Hematopoietic multipotent progenitor cell treated with erythropoietin and hydrocortisone succinate and interleukin-3 and kit ligand, for 8 days (in vitro differentiated cells): ENCODE data around the gene ZNF329.

Experiments
- DNase-seq: peaks from one replicate; pipeline ENCODE4 v3.0.0-alpha.2; 2015

The ZNF329 gene

DNA sequence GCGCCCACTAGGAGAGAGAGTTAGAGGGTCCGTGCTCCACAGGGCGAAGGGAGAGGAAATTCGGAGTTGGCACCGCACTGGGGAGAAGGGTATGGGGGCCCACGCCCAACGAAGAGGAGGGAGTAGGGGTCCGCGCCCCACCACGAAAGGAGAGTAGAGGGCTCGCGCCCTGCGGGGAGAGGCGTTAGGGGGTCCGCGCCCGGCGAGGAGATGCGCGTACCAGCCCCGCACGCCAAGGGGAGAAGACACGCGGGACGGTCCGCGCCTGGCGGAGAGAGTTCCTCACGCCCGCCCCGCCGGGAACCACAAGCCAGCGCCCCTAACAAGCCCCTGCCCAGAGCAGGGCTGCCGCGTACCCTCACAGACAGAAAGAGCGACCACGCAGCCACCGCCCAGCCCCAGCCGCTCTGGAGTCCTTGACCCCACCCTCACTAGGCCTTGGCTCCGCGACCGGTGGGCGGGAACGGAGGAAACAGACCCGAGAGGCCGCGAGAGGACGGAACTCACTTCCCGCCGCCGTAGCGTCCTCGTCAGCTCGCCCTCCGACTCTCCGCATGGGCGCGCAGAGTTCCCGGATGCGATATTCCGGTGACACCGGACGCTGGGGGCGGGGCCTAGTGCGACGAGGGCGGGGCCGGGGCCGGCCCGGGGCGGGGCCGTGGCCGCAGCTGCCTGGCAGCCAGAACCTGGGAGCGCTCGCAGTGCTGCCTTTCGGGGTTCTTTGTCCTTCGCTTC lies 32.6 kb downstream of the ZNF329 start:
- DNase-seq: no peak

DNA sequence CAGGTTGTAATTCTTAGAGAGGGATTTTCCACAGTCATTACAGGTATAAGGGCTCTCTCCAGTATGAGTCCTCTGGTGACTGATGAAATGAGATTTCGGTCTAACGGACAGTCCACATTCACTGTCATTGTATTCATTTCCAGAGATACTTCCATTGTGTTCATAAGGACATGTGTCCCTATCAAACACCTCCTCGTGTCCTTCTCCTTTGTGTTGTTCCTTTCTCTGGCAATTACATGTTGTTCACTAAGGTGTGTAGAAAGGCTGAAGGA lies 42.1 kb downstream of the ZNF329 start:
- no peak for DNase-seq

DNA sequence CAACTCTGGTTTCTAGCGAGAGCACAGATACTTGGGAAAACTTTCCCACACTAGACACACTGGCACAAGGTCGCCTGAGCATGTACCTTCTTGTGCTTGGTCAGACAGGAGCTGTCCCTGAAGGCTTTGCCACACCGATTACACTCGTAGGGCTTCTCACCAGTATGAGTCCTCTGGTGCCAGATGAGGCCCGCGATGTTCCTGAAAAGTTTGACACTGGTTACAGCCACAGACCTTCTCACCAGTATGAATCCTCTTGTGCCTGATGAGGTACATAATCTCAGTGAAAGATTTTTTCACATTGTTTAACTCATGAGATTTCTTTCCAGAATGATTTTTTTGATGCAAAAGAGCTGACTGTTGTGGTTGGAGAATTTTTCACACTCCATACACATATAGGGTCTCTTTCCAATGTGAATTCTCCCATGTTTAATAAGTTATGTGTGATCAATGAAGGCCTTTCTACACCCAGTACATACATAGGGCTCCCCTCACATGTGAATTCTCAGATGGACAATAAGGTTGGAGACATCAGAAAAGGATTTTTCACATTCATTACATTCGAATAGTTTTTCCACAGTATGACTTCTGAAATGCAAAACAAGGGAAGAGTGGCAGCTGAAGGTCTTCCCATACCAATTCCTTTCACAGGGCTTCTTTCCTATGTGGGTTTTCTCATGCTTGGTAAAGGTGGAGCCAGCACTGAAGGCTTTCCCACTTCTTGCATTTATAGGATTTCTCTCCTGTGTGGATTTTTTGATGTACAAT lies 42.6 kb downstream of the ZNF329 start:
- DNase-seq: no peak

DNA sequence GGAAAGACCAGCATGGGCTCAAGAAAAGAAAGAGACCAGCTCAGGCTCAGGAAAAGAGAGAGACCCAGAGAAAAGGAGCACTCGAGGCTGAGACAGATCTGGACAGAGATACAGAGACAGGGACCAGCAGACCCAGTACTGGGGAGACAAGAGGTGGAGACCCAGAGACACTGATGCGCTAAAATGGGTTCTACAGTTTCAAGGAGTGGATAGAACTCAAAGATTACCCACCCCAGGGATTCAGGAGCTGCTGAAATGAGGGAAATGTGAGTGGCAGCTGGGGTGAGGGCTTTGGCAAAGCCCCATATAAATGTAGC lies 51.9 kb downstream of the ZNF329 start:
- no peak for DNase-seq

DNA sequence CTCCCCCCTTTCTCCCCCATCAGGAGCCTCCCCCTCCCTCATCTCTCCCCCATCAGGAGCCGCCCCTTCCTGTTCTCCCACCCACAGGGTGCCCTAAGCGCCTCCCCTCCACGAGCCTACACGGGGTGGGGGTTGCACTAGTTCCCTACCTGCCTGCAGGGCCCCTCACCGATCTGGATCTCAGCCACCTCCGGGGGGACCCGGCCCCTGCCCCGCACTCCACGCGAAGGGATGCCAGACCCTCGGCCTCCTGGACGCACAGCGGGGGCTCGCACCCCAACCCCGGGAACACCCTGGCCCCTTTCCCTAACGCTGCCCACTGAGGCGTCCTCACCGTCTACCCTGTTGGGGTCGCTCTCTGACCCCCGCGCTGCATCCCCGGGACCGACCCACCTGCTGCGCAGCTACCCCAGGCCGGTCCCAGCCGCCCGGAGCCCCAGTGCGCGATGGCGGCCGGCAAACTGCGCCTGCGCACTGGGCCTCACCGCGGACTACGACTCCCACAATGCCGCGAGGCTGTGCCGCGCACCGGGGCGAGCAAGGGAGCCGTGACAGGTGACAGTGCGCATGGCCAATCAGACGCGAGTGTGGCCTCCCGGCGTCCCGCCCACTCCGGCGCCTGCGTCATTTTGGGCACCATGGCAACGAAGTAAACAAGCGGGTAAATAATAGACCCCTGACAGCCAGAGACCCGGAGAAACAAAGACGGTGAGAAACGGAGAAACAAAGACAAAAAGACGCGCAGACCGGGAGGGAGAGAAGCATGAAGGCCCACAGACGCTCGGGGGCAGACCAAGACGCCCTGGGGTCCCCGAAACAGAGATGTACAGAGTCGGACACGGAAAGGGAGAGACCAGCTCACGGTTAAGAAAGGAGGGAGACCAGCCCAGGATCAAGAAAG lies 52.6 kb downstream of the ZNF329 start, which contains the start of gene ZSCAN18:
TSS of gene ZSCAN18 (minus strand) at position 451 of the 901 bp plus-strand sequence. CDS start 7,964 bp downstream, outside the sequence.
- DNase-seq: peak; percentile 92

DNA sequence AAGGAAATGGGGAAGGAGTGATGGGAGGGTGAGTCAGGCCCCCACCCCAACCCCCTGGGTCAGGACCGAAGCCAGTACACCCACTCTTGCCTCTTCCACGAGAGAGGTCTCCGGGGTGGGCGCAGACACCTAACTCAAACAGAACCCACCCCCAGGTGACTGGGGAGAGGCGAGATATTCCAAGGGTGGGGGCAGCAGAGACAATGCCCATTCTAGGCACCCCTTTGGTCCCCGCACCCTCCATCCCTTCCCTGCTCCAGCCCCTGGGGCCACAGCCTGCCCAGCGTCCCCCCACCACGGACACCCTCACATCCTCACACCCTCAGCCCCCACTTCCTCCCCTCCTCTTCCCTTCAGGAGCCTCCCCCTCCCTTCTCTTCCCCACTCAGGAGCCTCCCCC lies 53.2 kb downstream of the ZNF329 start:
- no peak for DNase-seq

DNA sequence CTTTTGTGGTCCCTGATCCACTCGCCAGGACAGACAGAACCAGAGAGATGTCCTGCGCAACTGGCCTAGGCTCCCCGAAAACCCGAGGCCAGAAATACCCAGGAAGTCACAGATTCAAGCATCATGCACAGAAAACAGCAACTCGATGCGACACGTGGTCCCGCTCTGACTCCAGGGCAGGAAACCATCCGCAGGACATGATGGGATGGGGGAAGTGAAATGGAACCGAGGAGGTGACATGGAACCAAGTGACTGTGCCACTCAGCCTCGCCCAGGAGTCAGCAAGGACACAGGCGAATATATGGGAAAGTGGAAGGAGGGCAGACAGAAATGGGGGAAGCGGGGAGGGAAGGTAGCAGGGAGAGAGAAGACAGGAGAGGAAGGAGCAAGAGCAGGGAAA lies 53.7 kb downstream of the ZNF329 start:
- DNase-seq: no peak

DNA sequence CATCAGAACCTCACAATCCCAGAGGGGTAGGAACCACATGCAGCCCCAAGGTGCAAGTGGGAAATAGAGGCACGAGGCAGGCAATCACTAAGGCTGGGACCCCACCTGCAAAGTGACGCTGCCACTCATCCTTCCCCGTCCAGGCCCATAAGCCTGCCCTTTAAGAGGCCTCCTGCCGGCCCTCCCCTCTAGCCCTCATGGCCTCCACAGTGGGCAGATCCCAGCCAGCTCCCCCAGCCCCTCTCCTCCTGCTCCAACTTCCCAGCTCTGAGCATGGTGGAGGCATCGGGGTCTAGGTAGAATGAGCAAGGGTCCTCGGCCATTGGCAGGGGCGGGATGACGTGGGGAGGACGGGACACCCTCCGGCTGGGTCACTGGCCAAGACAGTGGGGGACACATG lies 55.3 kb downstream of the ZNF329 start:
- no peak for DNase-seq

DNA sequence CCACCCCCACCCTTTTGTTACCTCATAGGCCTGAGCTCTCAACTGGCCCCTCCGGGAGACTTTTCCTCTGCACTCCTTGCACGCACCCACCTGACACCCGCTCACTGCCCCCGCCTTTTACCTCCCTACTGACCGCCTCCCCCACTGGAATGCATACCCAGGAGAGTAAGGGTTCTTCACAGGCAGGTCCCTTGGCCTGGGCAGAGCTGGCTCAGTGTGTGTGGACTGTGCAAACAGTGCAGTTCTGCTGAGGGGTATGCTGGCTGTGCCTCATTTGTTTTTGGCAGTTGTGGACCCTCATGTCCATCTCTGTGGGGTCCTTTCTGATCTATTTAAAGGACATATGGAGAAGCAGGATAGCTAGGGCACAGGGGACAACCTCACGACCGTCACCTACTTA lies 57.5 kb downstream of the ZNF329 start:
- no peak for DNase-seq

DNA sequence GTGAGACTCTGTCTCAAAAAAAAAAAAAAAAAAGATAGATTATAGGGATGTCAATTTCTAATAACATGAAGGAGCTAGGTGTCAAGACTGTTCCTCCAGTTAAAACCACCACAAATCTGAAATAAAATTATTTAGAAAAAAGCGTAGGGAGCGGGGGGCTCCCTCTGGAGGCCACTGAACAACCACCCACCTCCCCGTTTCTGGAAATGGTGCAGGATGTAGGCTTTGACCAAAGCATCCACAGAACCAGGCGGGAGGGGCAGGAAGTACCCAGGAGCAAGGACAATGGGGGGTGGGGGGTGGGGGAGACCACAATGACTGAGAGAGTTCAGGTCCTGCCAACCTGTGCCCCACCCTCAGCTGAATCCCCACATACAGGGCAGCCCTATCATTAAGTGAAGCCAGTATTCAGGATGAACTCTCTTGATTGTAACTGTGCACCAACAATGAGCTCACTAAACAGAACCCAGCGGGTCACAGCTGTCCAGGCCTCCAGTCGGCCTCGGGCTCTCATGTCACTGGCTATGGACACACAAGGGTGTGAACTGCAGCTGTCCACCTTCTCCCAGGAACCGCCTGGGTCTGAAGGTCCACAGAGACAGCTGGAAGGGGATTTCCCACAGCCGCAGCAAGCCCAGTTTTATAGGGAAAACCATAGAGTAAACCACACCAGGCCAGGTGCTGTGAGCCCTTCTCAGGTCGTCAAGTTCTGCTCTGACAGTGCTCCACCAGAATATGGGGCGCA lies 59.2 kb downstream of the ZNF329 start:
- no peak for DNase-seq

DNA sequence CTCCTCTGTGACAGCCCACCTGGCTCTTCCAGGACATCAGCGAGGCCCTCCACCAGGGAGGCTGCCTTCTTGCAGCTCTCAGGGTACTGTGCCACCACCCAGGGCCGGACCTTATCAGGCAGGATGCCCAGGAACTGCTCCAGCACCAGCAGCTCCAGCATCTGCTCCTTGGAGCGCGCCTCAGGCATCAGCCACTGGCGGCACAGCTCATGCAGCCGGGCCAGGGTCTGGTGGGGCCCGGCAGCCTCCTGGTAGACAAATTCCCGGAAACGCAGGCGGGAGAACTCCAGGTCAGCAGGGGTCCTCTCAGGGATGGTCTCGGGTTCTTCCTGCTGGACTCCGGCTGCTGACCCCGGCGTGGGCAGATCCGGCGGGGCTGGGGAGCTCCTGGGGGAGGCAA lies 60.7 kb downstream of the ZNF329 start:
- DNase-seq: no peak

DNA sequence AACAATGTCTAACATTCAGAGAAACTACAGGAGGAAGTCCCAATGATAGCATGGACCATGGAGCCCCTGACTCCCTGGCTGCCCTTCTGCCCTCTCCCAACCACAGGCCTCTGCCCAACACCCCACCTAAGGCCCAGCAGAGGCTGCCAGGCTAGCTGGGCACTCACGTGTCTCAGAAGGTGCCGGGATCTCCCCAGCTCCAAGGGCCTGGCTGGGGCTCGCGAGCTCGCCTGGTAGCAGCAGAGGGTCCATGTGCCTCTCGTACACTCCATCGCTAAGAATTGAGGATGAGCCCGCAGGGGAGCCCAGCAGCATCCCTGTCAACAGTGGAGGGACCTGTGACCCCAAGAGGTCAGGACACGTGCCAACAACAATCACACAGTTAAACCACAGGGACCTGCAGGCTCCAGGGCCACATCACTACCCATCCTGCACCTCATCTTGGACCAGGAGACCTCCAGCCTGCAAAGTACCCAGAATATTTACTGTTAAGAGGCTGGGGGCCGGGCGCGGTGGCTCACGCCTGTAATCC lies 62.0 kb downstream of the ZNF329 start:
- no peak for DNase-seq

DNA sequence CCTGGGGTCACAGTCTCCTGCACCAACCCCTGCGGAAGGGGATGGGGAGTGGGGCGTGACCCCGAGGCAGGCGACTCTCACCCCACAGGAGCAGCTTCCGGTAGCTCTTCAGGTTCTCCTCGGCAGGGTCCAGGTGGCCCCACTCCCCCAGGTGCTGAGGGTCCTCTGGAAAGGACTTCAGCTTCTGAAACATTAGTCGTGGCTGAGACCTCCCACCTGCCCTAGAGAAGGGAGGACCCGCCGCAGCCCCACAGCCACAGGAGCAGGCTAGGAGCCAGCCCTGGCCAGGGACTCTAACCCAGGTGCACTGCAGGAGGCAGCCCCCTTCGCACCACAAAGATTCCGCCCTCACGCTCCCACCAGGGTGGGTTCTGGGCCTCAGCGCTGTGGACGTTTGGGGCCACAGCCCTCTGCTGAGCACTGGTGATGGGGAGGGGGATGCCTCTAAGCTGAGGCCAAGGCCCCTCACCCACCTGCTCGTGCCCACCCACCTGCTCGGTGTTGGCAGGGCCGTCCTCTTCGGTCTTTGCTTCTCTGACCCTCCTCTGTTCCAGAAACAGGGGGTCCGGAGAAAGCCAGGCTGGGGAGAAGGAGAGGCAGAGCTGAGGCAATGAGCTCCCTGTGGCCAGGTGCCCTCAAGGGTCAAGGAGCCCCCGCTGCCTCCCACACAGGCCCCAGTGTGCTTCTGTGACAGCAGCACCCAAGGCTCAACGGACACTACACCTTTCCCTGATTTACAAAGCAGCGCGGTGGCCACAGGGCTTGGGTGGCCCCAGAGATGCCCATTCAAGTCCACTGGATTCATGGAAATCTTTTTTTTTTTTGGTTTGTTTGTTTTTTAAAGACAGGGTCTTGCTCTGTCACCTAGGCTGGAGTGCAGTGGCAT lies 63.5 kb downstream of the ZNF329 start:
- DNase-seq: no peak

DNA sequence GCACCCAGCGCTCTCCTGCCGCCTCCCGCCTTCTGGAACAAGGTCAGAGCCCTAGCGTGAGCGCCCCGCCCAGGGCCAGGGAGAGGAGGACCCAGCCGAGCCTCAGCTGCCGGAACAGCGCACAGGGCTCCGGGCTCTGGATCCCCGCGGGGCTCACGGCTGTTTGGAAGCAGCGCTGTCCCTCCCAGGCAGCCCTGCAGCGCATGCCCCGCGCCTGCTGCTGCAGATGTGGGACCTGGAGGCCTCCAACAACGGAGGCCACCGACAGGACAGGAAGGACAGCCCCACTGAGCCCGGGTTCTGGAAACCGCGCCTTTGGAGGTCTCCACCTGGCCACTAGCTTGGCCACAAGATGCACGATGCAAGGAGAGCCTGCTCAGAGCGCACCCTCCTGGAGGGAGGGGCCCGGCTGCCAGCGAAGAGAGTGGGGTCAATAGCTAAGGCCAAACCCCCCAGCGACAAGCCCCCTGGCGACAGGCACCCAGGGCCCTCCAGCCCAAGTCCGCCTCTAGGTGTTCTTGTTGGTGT lies 65.2 kb downstream of the ZNF329 start:
- DNase-seq: no peak

DNA sequence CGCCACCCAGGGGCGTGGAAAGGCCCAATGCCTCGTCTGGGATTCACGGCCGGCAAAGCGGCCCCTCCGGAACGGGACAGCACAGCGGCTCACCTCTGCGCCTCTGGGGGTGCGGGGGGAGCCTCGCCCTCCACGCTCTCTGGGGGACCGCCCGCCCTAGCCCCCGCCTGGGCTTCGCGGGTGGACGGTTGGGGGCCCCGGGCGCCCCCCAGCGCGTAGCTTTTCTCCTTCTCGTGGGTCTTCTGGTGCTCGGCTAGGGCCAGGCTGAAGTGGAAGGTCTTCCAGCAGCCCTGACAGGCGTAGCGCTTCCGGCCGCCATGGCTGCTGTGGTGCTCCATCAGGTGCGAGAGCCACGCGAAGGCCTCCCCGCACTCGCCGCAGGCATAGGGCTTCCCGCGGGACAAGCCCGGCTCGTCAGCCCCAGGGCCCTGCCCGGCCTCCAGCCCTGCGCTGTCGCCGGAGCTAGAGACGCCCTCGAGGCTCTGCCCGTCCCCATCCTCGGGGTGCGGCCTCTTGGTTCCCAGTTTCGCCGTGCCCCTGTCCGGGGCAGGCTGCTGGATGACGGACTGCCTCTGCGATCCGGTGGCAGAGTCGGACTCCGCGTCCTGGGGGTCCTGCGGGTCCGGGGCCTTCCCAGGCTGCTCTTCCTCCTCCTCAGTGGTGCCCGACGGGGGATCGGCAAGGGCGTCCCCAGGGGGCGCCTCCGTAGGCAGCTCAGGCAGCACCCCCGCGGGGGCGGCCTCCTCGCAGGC lies 65.8 kb downstream of the ZNF329 start:
- DNase-seq: no peak

DNA sequence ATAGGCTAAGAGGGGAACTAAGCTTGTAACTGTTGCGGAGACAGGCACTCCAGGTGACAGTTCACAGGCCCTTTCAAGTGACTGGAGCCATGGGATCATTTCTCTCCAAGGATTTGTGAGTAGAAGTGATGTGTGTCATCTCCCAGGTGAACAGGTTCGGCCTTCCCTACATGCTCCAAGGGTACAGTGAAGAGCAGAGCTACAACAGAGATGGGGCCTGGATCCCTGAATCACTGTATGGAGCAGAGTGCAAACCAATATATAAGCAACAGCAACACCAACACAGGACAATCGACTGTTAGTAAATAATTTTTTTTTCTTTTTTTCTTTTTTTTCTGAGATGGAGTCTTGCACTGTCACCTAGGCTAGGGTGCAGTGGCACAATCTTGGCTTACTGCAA lies 67.6 kb downstream of the ZNF329 start:
- no peak for DNase-seq

DNA sequence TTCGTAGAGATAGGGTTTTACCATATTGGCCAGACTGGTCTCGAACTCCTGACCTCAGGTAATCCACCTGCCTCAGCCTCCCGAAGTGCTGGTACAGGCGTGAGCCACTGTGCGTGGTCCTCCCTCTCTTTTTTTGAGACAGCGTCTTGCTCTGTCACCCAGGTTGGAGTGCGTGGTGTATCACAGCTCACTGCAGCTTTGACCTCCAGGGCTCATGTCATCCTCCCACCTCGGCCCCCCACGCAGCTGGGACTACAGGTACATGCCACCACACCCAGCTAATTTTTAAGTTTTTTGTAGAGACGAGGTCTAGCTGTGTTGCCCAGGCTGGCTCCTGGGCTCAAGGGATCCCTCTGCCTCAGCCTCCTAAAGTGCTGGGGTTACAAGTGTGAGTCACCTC lies 70.8 kb downstream of the ZNF329 start:
- DNase-seq: no peak
